Keratinocyte (primary cell): ENCODE data around the gene CCR5AS.

ENCODE experiments used
- EZH2 ChIP-seq: IDR thresholded peaks from one replicate; pipeline ENCODE4 v1.6.1; 2012; ENCODE audit warnings: inconsistent platforms, mild to moderate bottlenecking, low read length, moderate library complexity
- TF ChIP-seq, protein P1 (sequence below), 3 experiments: IDR thresholded peaks in 1 of 3; conservative IDR thresholded peaks in 1 of 3; optimal IDR thresholded peaks in 1 of 3; 2 replicates in 2 of 3; 3 replicates in 1 of 3; pipeline versions ENCODE3 to v1.5.1; 2011; ENCODE audit warnings: low read length in 3 of 3, mild to moderate bottlenecking in 3 of 3, moderate library complexity in 2 of 3, control low read depth in 1 of 3, inconsistent platforms in 1 of 3; ENCODE audit not compliant: insufficient read depth in 2 of 3; ENCODE audit errors: extremely low read depth in 1 of 3

- TF ChIP-seq, protein P1, sequence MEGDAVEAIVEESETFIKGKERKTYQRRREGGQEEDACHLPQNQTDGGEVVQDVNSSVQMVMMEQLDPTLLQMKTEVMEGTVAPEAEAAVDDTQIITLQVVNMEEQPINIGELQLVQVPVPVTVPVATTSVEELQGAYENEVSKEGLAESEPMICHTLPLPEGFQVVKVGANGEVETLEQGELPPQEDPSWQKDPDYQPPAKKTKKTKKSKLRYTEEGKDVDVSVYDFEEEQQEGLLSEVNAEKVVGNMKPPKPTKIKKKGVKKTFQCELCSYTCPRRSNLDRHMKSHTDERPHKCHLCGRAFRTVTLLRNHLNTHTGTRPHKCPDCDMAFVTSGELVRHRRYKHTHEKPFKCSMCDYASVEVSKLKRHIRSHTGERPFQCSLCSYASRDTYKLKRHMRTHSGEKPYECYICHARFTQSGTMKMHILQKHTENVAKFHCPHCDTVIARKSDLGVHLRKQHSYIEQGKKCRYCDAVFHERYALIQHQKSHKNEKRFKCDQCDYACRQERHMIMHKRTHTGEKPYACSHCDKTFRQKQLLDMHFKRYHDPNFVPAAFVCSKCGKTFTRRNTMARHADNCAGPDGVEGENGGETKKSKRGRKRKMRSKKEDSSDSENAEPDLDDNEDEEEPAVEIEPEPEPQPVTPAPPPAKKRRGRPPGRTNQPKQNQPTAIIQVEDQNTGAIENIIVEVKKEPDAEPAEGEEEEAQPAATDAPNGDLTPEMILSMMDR (optimal IDR thresholded peaks at IDR 0.05 in 1 of 3, IDR thresholded peaks at IDR 0.05 in 1 of 3, conservative IDR thresholded peaks at IDR 0.05 in 1 of 3; ENCODE audit: extremely low read depth in 1 of 3, insufficient read depth in 2 of 3, low read length in 3 of 3), result peak; percentile 77 to 88 (median 88)
- no peak for TF ChIP-seq EZH2
These were observed 28.4 kb downstream of the CCR5AS start for GRCh38 chr3:46378426-46378942.
